Epithelial cell of proximal tubule (primary cell): Measurements from ENCODE around the gene RASA3. TPM values are rescaled to one million over a fixed set of nuclear protein-coding genes. Genes with fewer than 3 reads are reported as not detected.
"Not testable (repeated sequence)": the region's sequence is repeated elsewhere in the genome, so short reads cannot be mapped to it uniquely, and the experiment has no call there.

Experiments used
- DNase-seq: peaks from one replicate; pipeline ENCODE4 v3.0.0-alpha.2; 2011; ENCODE audit warnings: low read depth
- H3K4me3 ChIP-seq: 2 replicates; pipeline ENCODE4 v1.5.1; 2011; ENCODE audit warnings: low read depth, mild to moderate bottlenecking, low read length
- total RNA-seq: library from RNA; depleted of rRNA; stranded (reverse); fragments of >200 nt; gene quantifications from 2 replicates; pipeline ENCODE4 v1.2.3, GENCODE V29; 2015
- TF ChIP-seq, protein P1 (sequence below): conservative IDR thresholded peaks from 2 replicates; pipeline ENCODE4 v1.5.1; 2012; ENCODE audit warnings: low read depth, mild to moderate bottlenecking, low read length

The RASA3 gene
- total RNA-seq, 1 donor from 2014 or later, result 25.7 TPM

DNA sequence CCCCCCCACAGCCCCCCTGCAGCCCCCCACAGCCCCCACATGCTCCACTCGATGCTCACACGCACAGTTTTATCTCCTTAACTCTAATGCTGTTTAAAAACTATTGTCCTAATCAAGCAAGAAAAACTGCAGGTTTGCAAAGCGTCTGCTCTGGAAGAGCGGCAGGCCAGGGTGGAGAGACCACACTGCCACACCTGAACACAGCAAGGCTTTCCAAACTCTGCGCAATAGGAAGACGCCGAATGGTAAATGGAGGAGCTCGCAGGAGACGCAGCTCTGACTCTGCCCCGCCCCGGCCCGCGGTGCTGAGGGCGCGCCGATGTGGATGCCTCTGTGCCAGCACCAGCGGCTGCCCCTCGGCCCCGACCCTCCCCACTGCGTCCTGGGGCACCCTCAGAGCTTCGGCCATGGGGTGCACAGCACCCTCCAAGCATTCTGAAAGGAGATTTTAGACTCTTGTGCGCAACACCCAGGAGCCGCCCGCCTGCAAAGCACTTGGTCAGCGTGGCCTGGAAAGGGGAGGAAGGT is 32.4 kb downstream of the RASA3 start:
- no peak overlapping the region for H3K4me3 ChIP-seq
- TF ChIP-seq, protein P1, sequence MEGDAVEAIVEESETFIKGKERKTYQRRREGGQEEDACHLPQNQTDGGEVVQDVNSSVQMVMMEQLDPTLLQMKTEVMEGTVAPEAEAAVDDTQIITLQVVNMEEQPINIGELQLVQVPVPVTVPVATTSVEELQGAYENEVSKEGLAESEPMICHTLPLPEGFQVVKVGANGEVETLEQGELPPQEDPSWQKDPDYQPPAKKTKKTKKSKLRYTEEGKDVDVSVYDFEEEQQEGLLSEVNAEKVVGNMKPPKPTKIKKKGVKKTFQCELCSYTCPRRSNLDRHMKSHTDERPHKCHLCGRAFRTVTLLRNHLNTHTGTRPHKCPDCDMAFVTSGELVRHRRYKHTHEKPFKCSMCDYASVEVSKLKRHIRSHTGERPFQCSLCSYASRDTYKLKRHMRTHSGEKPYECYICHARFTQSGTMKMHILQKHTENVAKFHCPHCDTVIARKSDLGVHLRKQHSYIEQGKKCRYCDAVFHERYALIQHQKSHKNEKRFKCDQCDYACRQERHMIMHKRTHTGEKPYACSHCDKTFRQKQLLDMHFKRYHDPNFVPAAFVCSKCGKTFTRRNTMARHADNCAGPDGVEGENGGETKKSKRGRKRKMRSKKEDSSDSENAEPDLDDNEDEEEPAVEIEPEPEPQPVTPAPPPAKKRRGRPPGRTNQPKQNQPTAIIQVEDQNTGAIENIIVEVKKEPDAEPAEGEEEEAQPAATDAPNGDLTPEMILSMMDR, result no peak
- no peak for DNase-seq

DNA sequence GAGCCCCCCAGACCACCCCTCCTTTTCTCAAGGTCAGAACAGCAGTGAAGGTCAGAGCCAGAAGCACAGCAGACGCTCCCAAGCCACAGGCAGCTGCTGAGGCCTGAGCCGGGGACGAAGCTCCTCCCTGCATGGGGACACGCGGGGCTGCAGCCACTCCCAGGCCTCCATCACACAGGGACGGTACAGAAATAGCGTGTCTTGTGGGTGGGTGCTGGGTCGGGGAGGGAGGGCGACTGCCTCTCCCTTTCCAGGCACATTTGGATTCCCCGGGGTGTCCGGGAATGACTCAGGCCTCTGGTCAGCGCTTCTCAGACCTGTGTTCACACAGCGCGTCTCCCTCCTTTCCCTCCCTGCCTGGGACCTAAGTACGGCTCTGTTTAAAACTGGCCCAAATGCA is 33.2 kb downstream of the RASA3 start:
- H3K4me3 ChIP-seq, result peak overlapping the region; percentile 11
- DNase-seq, result no peak
- TF ChIP-seq, protein P1, result no peak

DNA sequence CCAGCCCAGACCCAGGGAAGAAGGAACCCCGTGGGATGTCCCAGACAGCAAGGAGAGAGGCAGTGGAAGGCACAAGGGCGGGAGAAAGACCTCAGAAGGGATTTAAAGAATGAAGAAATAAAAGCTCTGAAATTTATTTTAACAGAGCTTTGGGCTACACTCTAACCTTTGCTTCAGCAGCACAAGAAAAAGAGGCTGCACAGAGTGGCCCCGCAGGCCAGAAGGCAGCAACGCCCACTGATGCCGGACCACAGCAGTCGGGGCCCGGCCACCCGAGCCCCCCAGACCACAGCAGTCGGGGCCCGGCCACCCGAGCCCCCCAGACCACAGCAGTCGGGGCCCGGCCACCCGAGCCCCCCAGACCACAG is 33.8 kb downstream of the RASA3 start:
- not testable (repeated sequence) for DNase-seq, H3K4me3 ChIP-seq

DNA sequence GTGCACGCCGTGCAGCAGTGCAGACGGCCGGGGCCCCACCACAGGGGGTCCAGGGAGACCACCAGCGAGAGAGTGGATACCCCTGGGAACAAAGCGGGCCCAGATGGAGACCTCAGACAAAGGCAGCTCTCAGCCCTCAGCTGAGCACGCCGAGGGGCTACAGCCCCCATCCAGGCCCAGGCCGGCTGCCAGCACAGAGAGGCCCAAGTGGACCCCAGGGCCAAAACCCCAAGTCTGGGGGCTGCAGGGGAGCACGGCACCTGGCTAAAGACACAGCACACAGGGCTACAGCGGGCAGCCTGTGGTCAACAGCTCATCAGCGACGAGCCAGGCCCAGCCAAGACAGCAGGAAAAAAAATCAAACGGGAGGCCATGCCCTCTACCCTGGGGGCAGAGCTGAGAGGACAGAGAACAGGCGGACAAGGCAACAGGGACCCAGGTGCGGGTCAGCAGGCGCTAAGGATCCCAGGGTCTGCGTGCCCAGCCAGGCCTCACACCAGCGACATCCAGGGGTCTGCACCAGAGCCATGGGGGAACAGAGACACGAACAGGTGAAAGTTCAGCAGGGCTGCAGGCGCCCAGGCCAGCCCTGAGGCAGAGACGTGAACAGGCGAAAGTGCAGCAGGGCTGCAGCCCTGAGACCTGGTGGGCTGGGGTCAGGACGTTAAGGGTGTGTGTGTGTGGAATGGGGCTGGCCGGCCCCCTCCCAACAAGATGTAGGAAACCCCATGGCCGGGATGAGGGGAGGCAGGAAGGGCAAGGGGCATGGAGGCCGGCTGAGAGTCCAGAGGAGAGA is 34.3 kb downstream of the RASA3 start:
- DNase-seq, result no peak
- no peak overlapping the region for H3K4me3 ChIP-seq
- TF ChIP-seq, protein P1, result no peak

DNA sequence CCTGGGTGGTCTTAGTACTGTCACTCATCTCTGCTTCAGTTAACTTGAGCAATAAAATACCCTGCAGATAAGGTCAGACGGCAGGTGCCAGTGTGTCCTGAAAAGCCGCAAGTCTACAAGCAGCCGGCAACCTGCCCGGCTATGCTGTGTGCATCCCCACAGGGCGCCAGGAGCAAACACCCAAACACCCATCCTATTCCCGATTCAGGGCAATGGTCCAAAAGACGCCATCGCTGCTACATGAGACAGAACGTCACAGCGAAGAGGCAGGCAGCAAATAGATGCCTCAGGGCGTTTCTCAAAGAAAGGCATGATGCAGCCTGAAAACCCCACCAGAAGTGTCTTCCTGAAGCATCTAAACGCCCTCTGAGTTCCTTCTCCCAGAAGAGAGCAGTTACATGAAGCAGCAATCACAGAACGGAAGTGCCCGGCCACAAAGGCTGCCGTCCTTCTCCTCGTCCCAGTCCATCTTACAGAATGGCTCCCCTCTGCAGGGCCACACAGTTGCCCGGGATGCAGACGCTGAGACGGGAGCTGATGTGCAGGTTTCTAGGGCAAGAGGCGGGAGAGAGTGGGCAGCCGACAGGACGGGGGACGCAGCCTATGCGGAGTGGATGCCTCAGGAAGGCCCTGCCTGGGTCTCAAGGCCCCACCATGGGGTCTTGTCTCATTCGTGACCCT is 35.1 kb downstream of the RASA3 start:
- DNase-seq, result no peak
- TF ChIP-seq, protein P1, result no peak
- H3K4me3 ChIP-seq, result no peak overlapping the region

DNA sequence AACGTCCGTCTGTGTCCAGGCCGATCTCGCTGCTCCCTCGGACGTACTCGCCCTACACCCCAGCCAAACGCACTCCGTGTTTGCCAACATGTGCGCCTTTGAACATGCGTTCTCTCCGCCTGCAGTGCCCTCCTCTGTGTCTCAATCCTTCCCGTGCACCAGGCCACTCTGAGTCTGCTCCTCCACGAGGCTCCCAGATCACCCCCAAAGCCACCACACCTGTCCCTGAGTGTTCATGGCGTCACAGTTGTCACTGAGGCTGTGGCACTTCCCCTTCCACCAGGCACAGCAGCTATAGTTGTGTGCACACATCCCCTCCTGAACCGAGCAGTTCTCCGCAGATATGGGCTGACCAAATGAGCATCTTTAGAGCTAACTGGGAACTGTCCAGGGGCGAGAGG is 35.6 kb downstream of the RASA3 start:
- TF ChIP-seq, protein P1, result no peak
- H3K4me3 ChIP-seq, result no peak overlapping the region
- DNase-seq, result no peak

DNA sequence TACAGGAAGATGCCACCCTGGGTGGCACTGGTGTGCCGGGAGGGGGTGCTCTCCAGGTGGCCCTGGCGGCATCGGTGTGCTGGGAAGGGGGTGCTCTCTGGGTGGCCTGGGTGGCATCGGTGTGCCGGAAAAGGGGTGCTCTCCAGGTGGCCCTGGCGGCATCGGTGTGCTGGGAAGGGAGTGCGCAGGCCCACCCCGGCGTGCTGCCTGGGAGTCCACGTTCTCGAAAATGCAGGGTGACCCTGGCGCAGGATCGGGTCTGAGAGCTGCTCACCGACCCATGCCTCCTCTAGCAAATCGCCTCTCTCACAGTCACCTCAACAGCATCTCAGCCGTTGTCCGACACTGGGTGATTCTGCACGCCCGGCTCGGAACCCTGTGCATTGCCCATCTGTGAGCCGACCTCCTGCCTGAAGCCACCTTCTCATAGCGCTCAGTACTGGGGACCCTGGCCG is 36.4 kb downstream of the RASA3 start:
- TF ChIP-seq, protein P1, result no peak
- no peak for DNase-seq
- H3K4me3 ChIP-seq, result no peak overlapping the region
